ENCODE results near the gene KANK3. TPM values are rescaled to one million over a fixed set of nuclear protein-coding genes. Genes with fewer than 3 reads are reported as not detected.
"Not testable (repeated sequence)": the region's sequence is repeated elsewhere in the genome, so short reads cannot be mapped to it uniquely, and the experiment has no call there.

The KANK3 gene
- total RNA-seq, 2 experiments from 2014 or later = 7.4 to 8.7 TPM

DNA sequence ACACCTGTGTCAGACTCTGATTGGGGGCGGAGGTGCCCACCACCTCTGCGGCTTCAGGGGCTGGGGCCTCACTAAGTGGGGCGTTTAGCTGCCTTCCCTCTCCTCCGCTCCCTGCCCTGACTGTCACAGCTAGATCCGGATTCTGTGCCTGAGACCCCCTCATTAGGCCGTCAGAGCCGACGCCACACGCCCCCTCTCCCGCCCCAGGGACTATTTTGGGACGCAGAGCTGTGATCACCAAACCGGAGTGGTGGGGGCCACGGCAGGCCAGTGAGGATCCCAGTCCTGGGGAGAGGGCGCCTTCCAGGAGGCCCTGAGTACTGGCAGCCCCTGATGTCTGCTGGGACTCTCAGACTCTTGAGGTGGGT, 762 bp downstream of the KANK3 start:
- Mint-ChIP-seq H3K27ac (no peak overlapping the region), H3K4me3 (peak overlapping the region; percentile 60), H3K4me1 (peaks cover 21% of the 10 kb centered on the region), H3K9me3 (no peaks in the 10 kb centered on the region), H3K27me3 (peaks cover 19% of the 10 kb centered on the region), H3K36me3 (ENCODE audit: low read depth) (no peaks in the 10 kb centered on the region)
- ChIA-PET CTCF (interaction anchor here (3.6 kb wide), 1 partner anchor 12 kb away, joined by 28 read pairs; no protein-coding TSS in a partner anchor), POLR2A (interaction anchor here (0.5 to 2.8 kb wide), 5 partner anchors 11 to 120 kb away, joined by 3 to 12 read pairs (median 4); partner anchors contain the start of genes NDUFA7 and RPS28)
- no peak for DNase-seq

DNA sequence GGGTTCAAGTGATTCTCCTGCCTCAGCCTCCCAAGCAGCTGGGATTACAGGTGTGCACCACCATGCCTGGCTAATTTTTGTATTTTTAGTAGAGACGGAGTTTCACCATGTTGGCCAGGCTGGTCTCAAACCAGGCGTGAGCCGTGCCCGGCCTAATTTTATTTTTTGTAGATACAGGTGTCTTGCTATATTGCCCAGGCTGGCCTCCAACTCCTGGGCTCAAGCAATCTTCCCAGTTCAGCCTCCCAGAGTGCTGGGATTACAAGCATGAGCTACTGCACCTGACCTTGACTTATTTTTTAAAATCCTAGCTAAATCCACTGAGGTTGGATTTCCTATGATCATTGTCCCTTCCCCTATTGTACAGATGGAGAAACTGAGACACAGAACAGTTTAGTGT, 1.6 kb downstream of the KANK3 start:
- POLR2A ChIA-PET = interaction anchor here (0.8 to 2.8 kb wide), 2 partner anchors 11 to 12 kb away, joined by 3 to 12 read pairs; no protein-coding TSS in a partner anchor
- H3K27ac Mint-ChIP-seq; H3K36me3 Mint-ChIP-seq (ENCODE audit: low read depth); H3K9me3 Mint-ChIP-seq; DNase-seq: not testable (repeated sequence)
- Mint-ChIP-seq H3K4me1 (peaks cover 23% of the 10 kb centered on the region), H3K4me3 (peak overlapping the region; percentile 2), H3K27me3 (peaks cover 21% of the 10 kb centered on the region)
- CTCF ChIA-PET = interaction anchor here (1.4 to 3.0 kb wide), 2 partner anchors 12 to 71 kb away, joined by 3 to 17 read pairs; partner anchors contain the start of gene MARCHF2

DNA sequence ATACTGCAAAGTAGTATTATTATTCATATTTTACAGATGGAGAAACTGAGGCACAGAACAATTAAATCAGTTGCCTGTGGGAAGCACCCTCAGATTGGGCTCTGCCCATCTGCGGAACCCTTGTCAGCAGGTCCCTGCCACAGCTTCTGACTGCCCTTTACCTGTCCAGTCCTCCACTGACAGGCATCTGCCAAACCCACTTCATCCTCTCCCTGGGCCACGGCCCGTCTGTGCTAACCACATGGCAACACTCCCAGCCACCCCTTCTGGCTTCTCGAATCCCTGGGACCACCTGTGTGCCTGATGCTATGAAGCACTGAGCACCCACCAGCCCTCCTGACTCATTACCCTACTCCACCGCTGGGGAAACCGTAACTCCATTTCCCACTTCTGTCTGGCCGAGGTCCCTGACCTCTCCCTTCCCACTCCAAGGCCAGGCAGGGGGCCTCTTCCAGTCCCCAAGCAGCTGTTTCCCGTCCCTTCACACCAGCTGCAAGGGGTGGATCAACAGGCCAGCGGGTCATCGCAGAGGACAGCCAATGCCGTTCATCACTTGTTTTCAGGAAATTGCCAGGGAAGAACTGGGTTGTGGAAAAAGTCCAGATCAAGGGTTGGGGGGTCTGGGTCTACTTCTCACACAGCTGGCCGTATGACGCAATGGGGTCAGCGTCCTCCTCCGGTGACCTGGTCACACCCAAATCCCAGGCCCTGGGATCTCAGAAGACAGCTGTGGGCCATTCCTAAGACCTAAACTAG, 2.5 kb downstream of the KANK3 start:
- no peaks in the 10 kb centered on the region for H3K36me3 Mint-ChIP-seq (ENCODE audit: low read depth)
- ChIA-PET POLR2A (interaction anchor here (0.6 to 0.9 kb wide), 3 partner anchors 12 to 206 kb away, joined by 3 to 4 read pairs (median 3); partner anchors contain the start of genes NDUFA7 and RPS28), CTCF (interaction anchor here (1.4 to 3.0 kb wide), 2 partner anchors 13 to 72 kb away, joined by 3 to 17 read pairs; partner anchors contain the start of gene MARCHF2)
- peaks cover 29% of the 10 kb centered on the region for H3K4me1 Mint-ChIP-seq
- H3K27me3 Mint-ChIP-seq = peaks cover 28% of the 10 kb centered on the region
- no peak overlapping the region for H3K27ac Mint-ChIP-seq
- no peak overlapping the region for H3K4me3 Mint-ChIP-seq
- no peaks in the 10 kb centered on the region for H3K9me3 Mint-ChIP-seq
- DNase-seq = no peak

DNA sequence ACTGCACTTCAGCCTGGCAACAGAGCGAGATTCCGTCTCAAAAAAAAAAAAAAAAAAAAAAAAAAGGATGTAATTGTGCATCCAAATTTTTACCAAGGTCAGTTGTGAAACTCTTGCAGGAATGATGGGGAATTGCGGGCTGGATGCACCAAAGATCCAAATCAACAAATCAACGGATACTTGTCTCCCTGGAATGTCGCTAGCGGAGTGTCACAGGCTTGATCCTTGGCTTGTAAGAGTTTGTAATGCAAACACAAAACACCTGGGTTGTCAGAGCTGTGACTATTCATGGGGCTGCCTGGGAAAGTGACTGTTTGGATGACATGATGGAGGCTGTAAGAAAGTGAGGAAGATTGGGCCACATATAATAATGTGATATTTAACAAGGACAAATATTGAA, 4.2 kb downstream of the KANK3 start:
- no peak for DNase-seq
- Mint-ChIP-seq H3K36me3 (ENCODE audit: low read depth) (no peaks in the 10 kb centered on the region), H3K9me3 (no peaks in the 10 kb centered on the region), H3K27ac (no peak overlapping the region), H3K4me3 (no peak overlapping the region), H3K27me3 (peaks cover 32% of the 10 kb centered on the region), H3K4me1 (peaks cover 27% of the 10 kb centered on the region)
- ChIA-PET CTCF (no interaction called here), POLR2A (interaction anchor here (0.9 kb wide), 1 partner anchor 18 kb away, joined by 3 read pairs; no protein-coding TSS in a partner anchor)

DNA sequence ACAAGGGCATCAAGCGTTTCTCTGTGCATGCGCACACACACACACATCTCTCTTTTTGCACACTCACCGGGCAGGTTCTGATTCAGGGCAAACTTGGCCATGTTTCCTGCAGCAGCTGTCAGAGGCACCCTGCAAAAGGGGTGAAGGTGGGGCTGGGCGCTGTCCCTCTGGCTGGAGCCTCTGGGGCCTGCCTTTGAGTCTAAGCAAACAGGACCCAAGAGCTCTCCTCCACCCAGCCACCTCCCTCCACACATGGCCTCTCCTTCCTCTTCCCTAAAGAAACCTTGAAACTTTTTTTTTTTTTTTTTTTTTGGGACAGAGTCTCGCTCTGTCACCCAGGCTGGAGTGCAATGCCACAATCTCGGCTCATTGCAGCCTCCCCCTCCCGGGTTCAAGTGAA, 5.3 kb downstream of the KANK3 start:
- H3K27me3 Mint-ChIP-seq = peaks cover 34% of the 10 kb centered on the region
- H3K36me3 Mint-ChIP-seq (ENCODE audit: low read depth) = no peaks in the 10 kb centered on the region
- H3K9me3 Mint-ChIP-seq = no peaks in the 10 kb centered on the region
- no peak overlapping the region for H3K4me3 Mint-ChIP-seq
- peaks cover 19% of the 10 kb centered on the region for H3K4me1 Mint-ChIP-seq
- DNase-seq = no peak
- ChIA-PET CTCF (interaction anchor here (0.6 kb wide), 1 partner anchor 16 kb away, joined by 3 read pairs; no protein-coding TSS in a partner anchor), POLR2A (no interaction called here)
- no peak overlapping the region for H3K27ac Mint-ChIP-seq

DNA sequence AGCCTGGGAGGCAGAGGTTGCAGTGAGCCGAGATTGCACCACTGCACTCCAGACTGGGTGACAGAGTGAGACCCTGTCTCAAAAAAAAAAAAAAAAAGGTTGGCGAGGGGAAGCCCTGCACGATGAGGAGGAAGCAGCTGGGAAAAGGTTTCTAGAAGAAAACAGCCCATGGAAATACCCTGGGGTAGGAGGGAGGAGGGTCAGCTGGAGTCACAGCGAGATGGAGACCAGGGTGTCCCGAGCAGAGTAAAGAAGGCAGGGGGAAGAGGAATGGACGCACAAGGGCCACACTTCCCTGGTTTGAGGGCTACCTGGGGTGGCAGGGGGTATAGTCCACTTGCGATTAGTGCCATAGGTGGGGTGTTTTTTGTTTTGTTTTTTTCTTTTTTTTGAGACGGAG, 6.4 kb downstream of the KANK3 start:
- Mint-ChIP-seq H3K27ac (no peak overlapping the region), H3K4me3 (no peak overlapping the region), H3K27me3 (peaks cover 34% of the 10 kb centered on the region), H3K36me3 (ENCODE audit: low read depth) (no peaks in the 10 kb centered on the region), H3K9me3 (no peaks in the 10 kb centered on the region), H3K4me1 (peaks cover 14% of the 10 kb centered on the region)
- ChIA-PET POLR2A (interaction anchor here (6.1 kb wide), 1 partner anchor 14 kb away, joined by 51 read pairs; the partner anchor contains the start of genes NDUFA7 and RPS28), CTCF (interaction anchor here (0.6 to 2.9 kb wide), 3 partner anchors 17 to 241 kb away, joined by 3 to 16 read pairs (median 4); no protein-coding TSS in a partner anchor)
- DNase-seq = no peak

DNA sequence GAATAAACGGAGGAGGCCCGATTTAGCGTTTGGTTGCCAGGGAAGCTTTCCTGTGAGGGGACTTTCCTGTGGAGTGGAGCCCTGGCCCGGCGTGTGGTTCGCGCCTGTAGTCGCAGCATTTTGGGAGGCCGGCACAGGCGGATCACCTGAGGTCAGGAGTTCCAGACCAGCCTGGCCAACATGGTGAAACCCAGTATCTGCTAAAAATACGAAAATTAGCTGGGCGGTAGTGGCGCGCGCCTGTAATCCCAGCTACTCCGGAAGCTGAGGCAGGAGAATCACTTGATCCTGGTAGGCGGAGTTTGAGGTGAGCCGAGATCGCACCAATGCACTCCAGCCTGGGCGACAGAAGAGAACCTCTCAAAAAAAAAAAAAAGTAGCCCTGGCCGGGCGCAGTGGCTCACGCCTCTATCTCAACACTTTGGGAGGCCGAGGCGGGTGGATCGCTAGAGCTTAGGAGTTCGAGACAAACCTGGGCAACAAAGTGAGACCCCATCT, 6.9 kb downstream of the KANK3 start:
- DNase-seq = no peak
- H3K4me1 Mint-ChIP-seq = peaks cover 12% of the 10 kb centered on the region
- H3K27me3 Mint-ChIP-seq = peaks cover 34% of the 10 kb centered on the region
- peak overlapping the region; percentile 49 for H3K4me3 Mint-ChIP-seq
- no peaks in the 10 kb centered on the region for H3K9me3 Mint-ChIP-seq
- H3K27ac Mint-ChIP-seq = no peak overlapping the region
- no peaks in the 10 kb centered on the region for H3K36me3 Mint-ChIP-seq (ENCODE audit: low read depth)
- POLR2A ChIA-PET = interaction anchor here (2.0 to 6.1 kb wide), 2 partner anchors 13 to 55 kb away, joined by 8 to 51 read pairs; partner anchors contain the start of genes NDUFA7, RAB11B and RPS28
- CTCF ChIA-PET = interaction anchor here (0.6 to 2.9 kb wide), 3 partner anchors 12 to 242 kb away, joined by 3 to 16 read pairs (median 3); no protein-coding TSS in a partner anchor

DNA sequence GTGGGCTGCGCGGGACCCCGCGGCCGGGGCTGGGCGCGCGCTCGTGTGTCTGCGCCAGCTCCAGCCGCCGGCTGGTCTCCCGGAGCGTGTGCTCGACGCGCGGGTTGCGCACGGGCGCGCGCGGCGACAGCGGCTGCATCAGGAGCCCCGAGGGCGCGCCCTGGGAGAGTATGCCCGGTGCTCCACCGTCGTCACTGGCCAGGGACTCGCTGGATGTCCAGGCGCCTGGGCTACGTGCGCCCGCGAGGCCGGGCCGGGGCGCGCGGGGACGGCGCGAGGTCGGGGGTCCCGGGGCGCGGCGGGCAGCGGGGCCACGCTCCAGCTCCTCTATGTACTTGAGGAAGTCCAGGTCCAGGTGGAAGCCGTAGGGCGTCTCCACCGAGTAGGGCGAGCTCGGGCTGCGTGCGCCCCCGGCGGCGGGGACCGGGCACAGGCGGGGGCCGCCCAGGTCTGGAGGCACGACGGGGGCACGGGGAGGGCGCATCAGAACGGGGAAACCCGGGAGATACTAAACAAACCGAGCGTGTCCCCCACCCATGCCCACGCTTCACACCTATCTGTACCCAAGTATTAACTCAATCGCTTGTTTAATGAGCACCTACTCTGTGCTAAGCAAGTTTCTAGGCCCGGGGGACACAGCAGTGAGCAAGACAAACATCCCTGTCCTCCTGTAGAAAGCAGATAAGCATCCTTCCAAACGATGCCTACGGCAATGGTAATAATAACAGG, 7.6 kb downstream of the KANK3 start:
- CTCF ChIA-PET = interaction anchor here (0.9 to 2.9 kb wide), 5 partner anchors 8 to 18 kb away, joined by 3 to 16 read pairs (median 5); no protein-coding TSS in a partner anchor
- POLR2A ChIA-PET = interaction anchor here (2.0 to 6.1 kb wide), 2 partner anchors 13 to 55 kb away, joined by 8 to 51 read pairs; partner anchors contain the start of genes NDUFA7, RAB11B and RPS28
- DNase-seq = peak; percentile 45
- Mint-ChIP-seq H3K27ac (no peak overlapping the region), H3K36me3 (ENCODE audit: low read depth) (no peaks in the 10 kb centered on the region), H3K4me3 (peak overlapping the region; percentile 49), H3K4me1 (peaks cover 10% of the 10 kb centered on the region), H3K9me3 (no peaks in the 10 kb centered on the region), H3K27me3 (peaks cover 30% of the 10 kb centered on the region)

DNA sequence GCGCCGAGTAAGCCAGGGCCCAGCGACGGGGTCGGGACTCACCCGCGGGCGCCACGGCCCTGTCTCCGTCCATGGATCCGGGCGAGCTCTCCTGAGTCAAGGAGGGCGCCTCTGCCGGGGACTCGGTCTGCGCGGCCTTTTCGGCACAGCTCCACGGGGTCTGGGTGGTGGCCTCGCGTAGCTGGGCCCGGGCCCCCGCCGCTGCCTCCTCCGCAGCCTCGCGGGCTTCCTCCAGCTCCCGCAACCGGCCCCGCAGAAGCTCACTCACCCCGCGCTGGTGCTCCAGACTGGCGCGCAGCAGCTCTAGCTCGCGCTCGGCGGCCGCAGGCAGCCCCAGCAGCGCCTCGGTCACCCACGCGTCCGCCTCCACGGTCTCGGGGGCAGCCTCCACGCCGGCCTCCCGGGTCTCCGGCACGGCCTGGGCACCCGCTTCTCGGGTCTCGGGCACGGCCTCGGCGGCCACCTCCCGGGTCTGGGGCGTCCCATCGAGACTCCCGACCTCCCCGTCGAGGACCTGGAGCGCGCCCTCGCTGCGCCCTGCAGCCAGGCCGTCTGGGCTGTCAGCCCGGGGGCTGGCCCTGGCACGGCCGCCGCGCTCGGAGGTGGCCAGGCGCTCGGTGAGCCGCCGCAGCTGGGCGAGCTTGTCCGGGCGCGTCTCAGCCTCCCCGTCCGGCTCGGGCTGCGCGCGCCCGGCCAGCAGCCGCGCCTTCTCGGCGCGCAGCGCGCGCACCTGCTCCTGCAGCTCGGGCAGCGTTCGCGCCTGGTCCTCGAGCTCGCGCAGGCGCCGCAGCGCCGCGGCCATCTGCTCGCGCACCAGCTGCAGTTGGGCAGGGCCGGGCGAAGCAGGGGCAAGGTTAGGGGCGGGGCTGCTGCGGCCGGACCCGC, 8.4 kb downstream of the KANK3 start:
- ChIA-PET POLR2A (interaction anchor here (1.0 to 6.1 kb wide), 4 partner anchors 8 to 110 kb away, joined by 3 to 51 read pairs (median 6); partner anchors contain the start of genes HNRNPM, KANK3, NDUFA7 and RAB11B), CTCF (interaction anchor here (0.9 to 2.9 kb wide), 6 partner anchors 8 to 19 kb away, joined by 3 to 16 read pairs (median 4); partner anchors contain the start of gene RPS28)
- Mint-ChIP-seq H3K27ac (no peak overlapping the region), H3K9me3 (no peaks in the 10 kb centered on the region), H3K36me3 (ENCODE audit: low read depth) (no peaks in the 10 kb centered on the region), H3K4me1 (peaks cover 9% of the 10 kb centered on the region), H3K27me3 (peaks cover 28% of the 10 kb centered on the region), H3K4me3 (peak overlapping the region; percentile 21)
- peak; percentile 48 for DNase-seq

DNA sequence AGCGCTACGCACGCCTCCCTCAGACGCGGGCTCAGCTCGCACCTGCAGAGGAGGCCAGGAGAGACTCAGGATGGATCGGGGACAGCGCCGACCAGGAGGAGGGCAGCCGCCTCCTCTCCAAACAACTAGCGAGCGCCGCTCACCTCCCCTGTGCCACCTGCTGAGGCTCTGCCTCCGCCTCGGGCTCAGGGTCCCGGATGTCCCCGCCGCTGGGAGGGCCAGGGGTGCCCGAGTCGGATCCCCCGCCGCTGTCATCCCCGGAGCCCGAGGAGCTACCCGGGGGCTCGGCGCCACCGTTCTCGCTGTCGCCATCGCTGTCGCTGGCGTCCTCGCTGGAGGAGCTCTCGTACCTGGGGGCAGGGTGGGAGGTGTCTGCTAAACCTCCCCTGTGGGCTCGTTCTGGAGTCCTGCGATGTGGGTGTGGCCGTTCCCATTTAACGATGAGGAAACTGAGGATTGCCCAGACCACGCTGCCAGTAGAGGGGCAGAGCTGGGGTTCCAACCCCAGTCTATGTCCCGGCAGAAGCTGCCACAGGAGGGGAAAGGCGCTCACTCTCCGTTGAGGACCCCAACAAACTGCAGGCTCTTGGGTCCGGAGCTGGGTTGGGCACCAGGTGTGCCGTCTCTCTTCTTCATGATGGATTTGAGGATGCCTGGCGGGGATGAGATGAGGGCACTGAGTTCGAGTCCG, 9.2 kb downstream of the KANK3 start:
- Mint-ChIP-seq H3K36me3 (ENCODE audit: low read depth) (no peaks in the 10 kb centered on the region), H3K4me1 (peaks cover 9% of the 10 kb centered on the region), H3K4me3 (peak overlapping the region; percentile 21), H3K27ac (no peak overlapping the region), H3K9me3 (no peaks in the 10 kb centered on the region), H3K27me3 (peaks cover 26% of the 10 kb centered on the region)
- CTCF ChIA-PET = interaction anchor here (1.3 to 2.9 kb wide), 3 partner anchors 12 to 19 kb away, joined by 3 to 16 read pairs (median 7); partner anchors contain the start of gene RPS28
- POLR2A ChIA-PET = interaction anchor here (1.0 to 6.1 kb wide), 3 partner anchors 9 to 111 kb away, joined by 3 to 51 read pairs (median 5); partner anchors contain the start of genes HNRNPM, KANK3, NDUFA7 and RPS28
- no peak for DNase-seq

Data from activated CD4-positive, alpha-beta memory T cell treated with anti-CD3 and anti-CD28 coated beads, Interleukin-2, amount 10 ng/mL, durations not matched to agents 7 days and 5 days (primary cell).